Liver (tissue), 3 donors: ENCODE results near the gene SLC22A8.

Source experiments
- CTCF ChIP-seq: fragments of 150-350 bp; IDR thresholded peaks from 2 replicates; pipeline ENCODE4 v1.5.1; 2017; ENCODE audit warnings: improper control_type of control experiment, low read depth, low read length; ENCODE audit not compliant: missing input control
- EGR1 ChIP-seq, 2 donors: IDR thresholded peaks; 2 replicates each; pipeline ENCODE4 v1.6.1; 2016 to 2018; ENCODE audit warnings: antibody characterized with exemption in 2 of 2, low read depth in 2 of 2
- HNF4G ChIP-seq: IDR thresholded peaks from 2 replicates; pipeline ENCODE4 v1.6.1; 2016; ENCODE audit warnings: antibody characterized with exemption
- JUND ChIP-seq, 2 donors: IDR thresholded peaks; 2 replicates each; pipeline ENCODE4 v1.6.1; 2016; ENCODE audit warnings: antibody characterized with exemption in 2 of 2
- MAX ChIP-seq: IDR thresholded peaks from 2 replicates; pipeline ENCODE4 v1.6.1; 2016; ENCODE audit warnings: antibody characterized with exemption
- RAD21 ChIP-seq, 2 donors: IDR thresholded peaks; 2 replicates each; pipeline ENCODE4 v1.6.1; 2016; ENCODE audit warnings: antibody characterized with exemption in 2 of 2, mild to moderate bottlenecking in 2 of 2
- TAF1 ChIP-seq: conservative IDR thresholded peaks from 2 replicates; pipeline ENCODE4 v1.6.1; 2016; ENCODE audit warnings: antibody characterized with exemption, mild to moderate bottlenecking
- YY1 ChIP-seq: IDR thresholded peaks from 2 replicates; pipeline ENCODE4 v1.6.1; 2016; ENCODE audit warnings: antibody characterized with exemption, mild to moderate bottlenecking
- ZBTB33 ChIP-seq: IDR thresholded peaks from 2 replicates; pipeline ENCODE4 v1.6.1; 2016; ENCODE audit warnings: antibody characterized with exemption
- TF ChIP-seq, protein P1 (sequence below): IDR thresholded peaks from 2 replicates; pipeline ENCODE4 v1.6.1; 2016; ENCODE audit warnings: antibody characterized with exemption, mild to moderate bottlenecking
- donor health status: healthy.
- donor health status: healthy.

- TF ChIP-seq CTCF (no peak), ZBTB33 (no peak), YY1 (no peak), RAD21 (IDR thresholded peaks at IDR 0.05) (no peak), TAF1 (no peak), MAX (no peak), JUND (IDR thresholded peaks at IDR 0.05) (no peak), HNF4G (no peak), EGR1 (IDR thresholded peaks at IDR 0.05; ENCODE audit: low read depth in 2 of 2) (no peak)
- TF ChIP-seq, protein P1, sequence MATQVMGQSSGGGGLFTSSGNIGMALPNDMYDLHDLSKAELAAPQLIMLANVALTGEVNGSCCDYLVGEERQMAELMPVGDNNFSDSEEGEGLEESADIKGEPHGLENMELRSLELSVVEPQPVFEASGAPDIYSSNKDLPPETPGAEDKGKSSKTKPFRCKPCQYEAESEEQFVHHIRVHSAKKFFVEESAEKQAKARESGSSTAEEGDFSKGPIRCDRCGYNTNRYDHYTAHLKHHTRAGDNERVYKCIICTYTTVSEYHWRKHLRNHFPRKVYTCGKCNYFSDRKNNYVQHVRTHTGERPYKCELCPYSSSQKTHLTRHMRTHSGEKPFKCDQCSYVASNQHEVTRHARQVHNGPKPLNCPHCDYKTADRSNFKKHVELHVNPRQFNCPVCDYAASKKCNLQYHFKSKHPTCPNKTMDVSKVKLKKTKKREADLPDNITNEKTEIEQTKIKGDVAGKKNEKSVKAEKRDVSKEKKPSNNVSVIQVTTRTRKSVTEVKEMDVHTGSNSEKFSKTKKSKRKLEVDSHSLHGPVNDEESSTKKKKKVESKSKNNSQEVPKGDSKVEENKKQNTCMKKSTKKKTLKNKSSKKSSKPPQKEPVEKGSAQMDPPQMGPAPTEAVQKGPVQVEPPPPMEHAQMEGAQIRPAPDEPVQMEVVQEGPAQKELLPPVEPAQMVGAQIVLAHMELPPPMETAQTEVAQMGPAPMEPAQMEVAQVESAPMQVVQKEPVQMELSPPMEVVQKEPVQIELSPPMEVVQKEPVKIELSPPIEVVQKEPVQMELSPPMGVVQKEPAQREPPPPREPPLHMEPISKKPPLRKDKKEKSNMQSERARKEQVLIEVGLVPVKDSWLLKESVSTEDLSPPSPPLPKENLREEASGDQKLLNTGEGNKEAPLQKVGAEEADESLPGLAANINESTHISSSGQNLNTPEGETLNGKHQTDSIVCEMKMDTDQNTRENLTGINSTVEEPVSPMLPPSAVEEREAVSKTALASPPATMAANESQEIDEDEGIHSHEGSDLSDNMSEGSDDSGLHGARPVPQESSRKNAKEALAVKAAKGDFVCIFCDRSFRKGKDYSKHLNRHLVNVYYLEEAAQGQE = no peak
Observed at GRCh38 chr11:62965574-62965973, 50.1 kb downstream of the SLC22A8 start.
